GM12878 (cell line): ENCODE measurements around the gene HLA-A. TPM values are rescaled to one million over a fixed set of nuclear protein-coding genes. Genes with fewer than 3 reads are reported as not detected.

Experiments used
- ATAC-seq: fragments of 200-7000 bp; cut with Tn5 transposase; 3 replicates; pipeline ENCODE4 v1.9.1; 2020; ENCODE audit warnings: mild to moderate bottlenecking, moderate library complexity
- BruUV-seq: library from RNA; stranded (reverse); fragments of 400-500 nt; replicated peaks from 2 replicates; lab custom pipeline; 2021; lab: Mats Ljungman, UMichigan
- CTCF ChIA-PET: fragments of 300-600 bp; sonication (Branson Sonifier 250); formaldehyde crosslinking; extraction: SDS; loops from one replicate; lab custom pipeline; 2021; ENCODE audit warnings: inconsistent platforms; lab: Yijun Ruan, JAX
- POLR2A ChIA-PET: fragments of 350-600 bp; formaldehyde crosslinking; extraction: SDS; loops from one replicate; lab custom pipeline; 2021; ENCODE audit warnings: inconsistent platforms; lab: Charles Lee
- RAD21 ChIA-PET: fragments of 300-600 bp; sonication (Branson Sonifier 250); formaldehyde crosslinking; loops from one replicate; lab custom pipeline; 2023; ENCODE audit warnings: antibody characterized with exemption; ENCODE audit not compliant: unreplicated experiment; lab: Charles Lee
- SMC1A ChIA-PET: fragments of 300-600 bp; sonication (Branson Sonifier 250); formaldehyde crosslinking; loops from one replicate; lab custom pipeline; 2023; ENCODE audit not compliant: unreplicated experiment, uncharacterized antibody; lab: Charles Lee
- DNase-seq: peaks from one replicate; pipeline ENCODE4 v3.0.0-alpha.2; 2011; ENCODE audit warnings: low read depth, low spot score
- FAIRE-seq: peaks from 3 replicates; lab custom pipeline; 2011; peaks lifted over from hg19 to GRCh38; lab: Jason Lieb, UNC
- H2AFZ ChIP-seq: 2 replicates; pipeline ENCODE4 v1.6.0; 2011; ENCODE audit warnings: low read depth, low read length, control low read depth; ENCODE audit not compliant: control insufficient read depth
- H3K27ac ChIP-seq: 2 replicates; pipeline ENCODE4 v1.5.1; 2011; ENCODE audit warnings: control low read depth; ENCODE audit not compliant: control insufficient read depth, insufficient read depth
- H3K27me3 ChIP-seq, 2 experiments: replicated peaks in 1 of 2; 2 replicates each; pipeline versions ENCODE4 v1.6.0 to v1.6.1; 2011; ENCODE audit warnings: low read length in 1 of 2; ENCODE audit not compliant: control insufficient read depth in 2 of 2, insufficient read depth in 2 of 2
- H3K36me3 ChIP-seq, 2 experiments: 2 replicates each; pipeline ENCODE4 v1.5.1; 2011; ENCODE audit warnings: low read length in 1 of 2; ENCODE audit not compliant: control insufficient read depth in 2 of 2, insufficient read depth in 2 of 2
- H3K4me1 ChIP-seq: 2 replicates; pipeline ENCODE4 v1.6.1; 2011; ENCODE audit warnings: mild to moderate bottlenecking, low read length, moderate library complexity, mixed read lengths; ENCODE audit not compliant: control insufficient read depth, insufficient read depth
- H3K4me2 ChIP-seq: 2 replicates; pipeline ENCODE4 v1.6.0; 2011; ENCODE audit warnings: control low read depth; ENCODE audit not compliant: control insufficient read depth, insufficient read depth
- H3K4me3 ChIP-seq: fragments of 200-600 bp; sonication (generic); 2 replicates; pipeline ENCODE4 v1.5.1; 2016
- H3K79me2 ChIP-seq: 2 replicates; pipeline ENCODE4 v1.6.0; 2011; ENCODE audit warnings: low read length; ENCODE audit not compliant: control insufficient read depth, insufficient read depth
- H3K9ac ChIP-seq: 2 replicates; pipeline ENCODE4 v1.8.0; 2011; ENCODE audit warnings: low read length, control low read depth, mixed read lengths; ENCODE audit not compliant: control insufficient read depth, insufficient read depth
- H3K9me3 ChIP-seq: replicated peaks from 3 replicates; pipeline ENCODE4 v1.5.1; 2011; ENCODE audit warnings: mild to moderate bottlenecking, low read length; ENCODE audit not compliant: control insufficient read depth, insufficient read depth
- H4K20me1 ChIP-seq: 2 replicates; pipeline ENCODE4 v1.6.0; 2011; ENCODE audit not compliant: control insufficient read depth, insufficient read depth
- GABPA ChIP-seq: IDR thresholded peaks from 2 replicates; pipeline ENCODE4 v1.6.1; 2014; ENCODE audit warnings: antibody characterized with exemption, low read depth, mild to moderate bottlenecking, inconsistent platforms
- NFYA ChIP-seq: IDR thresholded peaks from 2 replicates; pipeline ENCODE4 v1.6.1; 2011; ENCODE audit warnings: low read depth, mild to moderate bottlenecking, low read length, improper control_type of control experiment, borderline replicate concordance
- NRF1 ChIP-seq: conservative IDR thresholded peaks from 2 replicates; pipeline ENCODE4 v1.6.1; 2011; ENCODE audit warnings: mild to moderate bottlenecking, low read depth, low read length, improper control_type of control experiment
- SIN3A ChIP-seq: IDR thresholded peaks from 2 replicates; pipeline ENCODE4 v1.6.1; 2012; ENCODE audit warnings: low read depth, low read length, improper control_type of control experiment
- ZNF384 ChIP-seq: IDR thresholded peaks from 2 replicates; pipeline ENCODE4 v1.6.1; 2012; ENCODE audit warnings: low read depth, mild to moderate bottlenecking, low read length, improper control_type of control experiment, borderline replicate concordance
- ZNF592 ChIP-seq: fragments of 450-650 bp; IDR thresholded peaks from 2 replicates; pipeline ENCODE4 v1.6.1; 2017; ENCODE audit warnings: mild to moderate bottlenecking, moderate library complexity
- WGBS: methylation state at CpG from one replicate; pipeline ENCODE4 v1.1.6; 2016; ENCODE audit warnings: low lambda C conversion rate; ENCODE audit not compliant: insufficient replicate concordance, insufficient coverage; ENCODE audit errors: missing lambda C conversion rate; 5-methylcytosine and 5-hydroxymethylcytosine counted together
- in situ Hi-C: fragments of 300-500 bp; cut with MboI; formaldehyde crosslinking; loops from 9 replicates; pipeline ENCODE4 v1.14.3; 2018; ENCODE audit warnings: mixed read lengths
- intact Hi-C: fragments of 100-400 bp; cut with micrococcal nuclease; formaldehyde crosslinking; loops from one replicate; pipeline ENCODE4 v1.14.2; 2022; ENCODE audit not compliant: unreplicated experiment
- polyA plus RNA-seq, 11 experiments: library from polyadenylated mRNA; depleted of rRNA in 4 of 11; unstranded in 6 of 11; stranded (reverse) in 5 of 11; fragments of >200 nt; fragmentation: Nextera tagmentation in 4 of 11; fragmentation: Illumina TruSeq in 1 of 11; extraction: Ambion mirVana in 4 of 11; extraction: Trizol in 1 of 11; gene quantifications; 1 replicate in 1 of 11; 2 replicates in 10 of 11; pipeline versions ENCODE4 v1.2.1 to v1.2.3, GENCODE V29; 2011 to 2016; ENCODE audit warnings: inconsistent platforms in 2 of 11, missing spikeins in 2 of 11, low read depth in 1 of 11
- total RNA-seq, 4 experiments: library from RNA; depleted of rRNA in 3 of 4; stranded (reverse); fragments of >200 nt in 3 of 4; fragmentation: Illumina TruSeq in 1 of 4; extraction: Trizol in 1 of 4; gene quantifications; 2 replicates each; pipeline versions ENCODE4 v1.2.1 to v1.2.3, GENCODE V29; 2013 to 2021

Gene HLA-A
- total and polyA plus RNA-seq, 10 of the 15 experiments (the other 5 are each of a cell fraction or from before 2014, with no cell fraction given), result 129 to 1,155 (median 749) TPM

- TF ChIP-seq NFYA, result no peak
- TF ChIP-seq ZNF592, result no peak
Measured at GRCh38 chr6:29986179-29986781, 43.9 kb downstream of the HLA-A start (continued).

GRCh38 chr6:29989211-29989610 is 46.9 kb downstream of the HLA-A start:
- Histone ChIP-seq H3K4me3 (no peak overlapping the region), H2AFZ (no peak overlapping the region), H3K36me3 (no peaks in the 10 kb centered on the region), H3K9ac (no peak overlapping the region), H3K9me3 (no peaks in the 10 kb centered on the region), H3K27me3 (no peaks in the 10 kb centered on the region; a peak in 1 of 4 replicates), H3K79me2 (no peaks in the 10 kb centered on the region), H4K20me1 (no peaks in the 10 kb centered on the region), H3K4me1 (no peaks in the 10 kb centered on the region), H3K4me2 (no peak overlapping the region), H3K27ac (no peak overlapping the region)
- SMC1A ChIA-PET, result interaction anchor here (0.6 to 1.6 kb wide), 5 partner anchors 20 to 307 kb away, joined by 3 to 7 read pairs (median 3); no protein-coding TSS in a partner anchor
- RAD21 ChIA-PET, result no interaction called here
- CTCF ChIA-PET, result interaction anchor here (1.2 kb wide), 1 partner anchor 13 kb away, joined by 3 read pairs; no protein-coding TSS in a partner anchor
- BruUV-seq, result no TSS peak
- FAIRE-seq (no peak), DNase-seq (no peak), ATAC-seq (no peak)
- in situ Hi-C loops, result no loop called here
- POLR2A ChIA-PET, result no interaction called here
- TF ChIP-seq ZNF384 (no peak), SIN3A (no peak), GABPA (no peak), NRF1 (no peak)
- 43% methylated on average over 2 of the region's 2 CpGs for WGBS
- intact Hi-C loops, result no loop called here
